OCI-LY3 (cell line): Measurements from ENCODE around the gene GTSE1.
"Not testable (repeated sequence)": the region's sequence is repeated elsewhere in the genome, so short reads cannot be mapped to it uniquely, and the experiment has no call there.

ENCODE experiments used
- H2AFZ ChIP-seq: fragments of 200-600, 300-600 bp; shearing (Covaris generic); 2 replicates; pipeline ENCODE4 v1.6.0; 2014; ENCODE audit warnings: antibody characterized with exemption, low read depth, low read length
- H3K27ac ChIP-seq: fragments of 200-600, 300-600 bp; sonication (generic); 2 replicates; pipeline ENCODE4 v1.5.1; 2014; ENCODE audit warnings: mild to moderate bottlenecking, low read length, moderate library complexity, mixed read lengths
- H3K27me3 ChIP-seq: fragments of 200-600, 300-600 bp; sonication (generic); 2 replicates; pipeline ENCODE4 v1.6.1; 2014; ENCODE audit warnings: low read depth, low read length, mixed read lengths
- H3K36me3 ChIP-seq: fragments of 200-600, 300-600 bp; sonication (generic); replicated peaks from 2 replicates; pipeline ENCODE3; 2014; ENCODE audit warnings: low read depth, low read length, mixed read lengths
- H3K4me1 ChIP-seq: fragments of 300-600, 200-600 bp; sonication (generic); 2 replicates; pipeline ENCODE4 v1.6.1; 2014; ENCODE audit warnings: low read length, mixed read lengths
- H3K4me2 ChIP-seq: fragments of 200-600, 300-600 bp; sonication (generic); 2 replicates; pipeline ENCODE4 v1.6.1; 2014; ENCODE audit warnings: low read length, mixed read lengths
- H3K4me3 ChIP-seq: fragments of 300-600, 200-600 bp; sonication (generic); 2 replicates; pipeline ENCODE4 v1.5.1; 2014; ENCODE audit warnings: antibody characterized with exemption, mild to moderate bottlenecking, low read length, moderate library complexity
- H3K79me2 ChIP-seq: fragments of 300-600, 200-600 bp; shearing (Covaris generic); 2 replicates; pipeline ENCODE4 v1.6.1; 2014; ENCODE audit warnings: mild to moderate bottlenecking, low read length, mixed read lengths
- H3K9ac ChIP-seq: fragments of 300-600, 200-600 bp; shearing (Covaris generic); 2 replicates; pipeline ENCODE4 v1.6.0; 2014; ENCODE audit warnings: mild to moderate bottlenecking, low read length, moderate library complexity
- H3K9me3 ChIP-seq: fragments of 200-600, 300-600 bp; shearing (Covaris generic); 2 replicates; pipeline ENCODE4 v1.6.1; 2014; ENCODE audit warnings: low read length, mixed read lengths; ENCODE audit not compliant: insufficient read depth
- H4K20me1 ChIP-seq: fragments of 200-600, 300-600 bp; sonication (generic); 2 replicates; pipeline ENCODE4 v1.6.1; 2016; ENCODE audit warnings: low read length, mixed read lengths; ENCODE audit not compliant: insufficient read depth
- EZH2phosphoT487 ChIP-seq: fragments of 200-600 bp; shearing (Covaris generic); IDR thresholded peaks from 2 replicates; pipeline ENCODE4 v1.6.1; 2018; ENCODE audit warnings: antibody characterized with exemption, mixed run types, low read depth
- TF ChIP-seq, protein P1 (sequence below): fragments of 200-600, 300-600 bp; sonication (generic); IDR thresholded peaks from 2 replicates; pipeline ENCODE4 v1.5.1; 2014; ENCODE audit warnings: antibody characterized with exemption, low read length, low read depth

The GTSE1 gene

DNA sequence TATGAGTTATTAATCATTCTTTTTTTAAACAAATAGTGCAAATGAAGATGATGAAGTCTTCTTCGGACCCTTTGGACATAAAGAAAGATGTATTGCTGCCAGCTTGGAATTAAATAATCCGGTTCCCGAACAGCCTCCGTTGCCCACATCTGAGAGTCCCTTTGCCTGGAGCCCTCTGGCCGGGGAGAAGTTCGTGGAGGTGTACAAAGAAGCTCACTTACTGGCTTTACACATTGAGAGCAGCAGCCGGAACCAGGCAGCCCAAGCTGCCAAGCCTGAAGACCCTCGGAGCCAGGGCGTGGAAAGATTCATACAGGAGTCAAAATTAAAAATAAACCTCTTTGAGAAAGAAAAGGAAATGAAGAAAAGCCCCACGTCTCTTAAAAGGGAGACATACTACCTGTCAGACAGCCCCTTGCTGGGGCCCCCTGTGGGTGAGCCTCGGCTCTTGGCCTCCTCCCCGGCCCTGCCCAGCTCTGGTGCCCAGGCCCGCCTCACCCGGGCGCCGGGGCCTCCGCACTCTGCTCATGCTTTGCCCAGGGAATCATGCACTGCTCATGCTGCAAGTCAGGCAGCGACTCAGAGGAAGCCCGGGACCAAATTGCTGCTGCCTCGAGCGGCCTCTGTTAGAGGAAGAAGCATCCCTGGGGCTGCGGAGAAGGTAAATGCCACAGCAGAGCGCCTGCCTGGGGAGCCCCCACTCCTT is 11.8 kb downstream of the GTSE1 start:
- no peak overlapping the region for H3K4me2 ChIP-seq
- no peaks in the 10 kb centered on the region for H3K27me3 ChIP-seq
- H3K36me3 ChIP-seq: peaks cover 53% of the 10 kb centered on the region
- peaks cover 72% of the 10 kb centered on the region for H3K79me2 ChIP-seq
- H2AFZ ChIP-seq: no peak overlapping the region
- H3K4me3 ChIP-seq: no peak overlapping the region
- no peaks in the 10 kb centered on the region for H3K9me3 ChIP-seq
- no peak overlapping the region for H3K9ac ChIP-seq
- TF ChIP-seq, protein P1, sequence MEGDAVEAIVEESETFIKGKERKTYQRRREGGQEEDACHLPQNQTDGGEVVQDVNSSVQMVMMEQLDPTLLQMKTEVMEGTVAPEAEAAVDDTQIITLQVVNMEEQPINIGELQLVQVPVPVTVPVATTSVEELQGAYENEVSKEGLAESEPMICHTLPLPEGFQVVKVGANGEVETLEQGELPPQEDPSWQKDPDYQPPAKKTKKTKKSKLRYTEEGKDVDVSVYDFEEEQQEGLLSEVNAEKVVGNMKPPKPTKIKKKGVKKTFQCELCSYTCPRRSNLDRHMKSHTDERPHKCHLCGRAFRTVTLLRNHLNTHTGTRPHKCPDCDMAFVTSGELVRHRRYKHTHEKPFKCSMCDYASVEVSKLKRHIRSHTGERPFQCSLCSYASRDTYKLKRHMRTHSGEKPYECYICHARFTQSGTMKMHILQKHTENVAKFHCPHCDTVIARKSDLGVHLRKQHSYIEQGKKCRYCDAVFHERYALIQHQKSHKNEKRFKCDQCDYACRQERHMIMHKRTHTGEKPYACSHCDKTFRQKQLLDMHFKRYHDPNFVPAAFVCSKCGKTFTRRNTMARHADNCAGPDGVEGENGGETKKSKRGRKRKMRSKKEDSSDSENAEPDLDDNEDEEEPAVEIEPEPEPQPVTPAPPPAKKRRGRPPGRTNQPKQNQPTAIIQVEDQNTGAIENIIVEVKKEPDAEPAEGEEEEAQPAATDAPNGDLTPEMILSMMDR: no peak
- no peak for TF ChIP-seq EZH2phosphoT487
- H3K4me1 ChIP-seq: no peaks in the 10 kb centered on the region
- no peak overlapping the region for H3K27ac ChIP-seq
- H4K20me1 ChIP-seq: peaks cover 10% of the 10 kb centered on the region

DNA sequence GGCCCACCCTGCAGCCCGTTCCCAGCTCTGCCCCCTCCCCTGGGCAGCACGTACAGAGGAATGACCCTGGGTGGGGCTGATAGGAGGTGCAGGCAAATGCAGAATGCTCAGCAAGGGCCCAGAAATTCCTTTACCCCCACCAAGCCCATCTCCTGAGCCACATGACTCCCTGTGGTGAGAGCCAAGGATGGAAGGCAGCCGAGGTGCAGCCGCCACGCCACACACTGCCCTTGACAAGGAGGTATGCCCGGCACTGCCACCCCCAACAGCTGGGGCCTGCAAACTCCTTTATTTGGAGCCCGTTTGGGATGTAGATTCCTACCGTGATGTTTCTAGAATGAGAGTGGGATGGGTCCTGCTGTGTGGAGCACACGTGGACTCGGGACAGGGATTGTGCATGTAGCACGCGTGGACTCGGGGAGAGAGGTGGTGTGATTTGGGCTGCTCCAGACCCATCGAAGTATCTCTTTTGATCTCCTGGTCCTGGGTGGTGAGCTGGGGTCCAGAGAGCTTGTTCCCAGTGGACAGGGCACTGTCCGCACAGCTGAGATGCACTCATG is 12.9 kb downstream of the GTSE1 start:
- Histone ChIP-seq H3K27me3 (no peaks in the 10 kb centered on the region), H3K27ac (no peak overlapping the region), H2AFZ (no peak overlapping the region), H3K79me2 (peaks cover 60% of the 10 kb centered on the region), H3K4me3 (no peak overlapping the region), H3K9ac (no peak overlapping the region), H4K20me1 (0 out of 2 replicates have a peak, but pooled peaks cover 7% of the 10 kb centered on the region), H3K4me1 (no peaks in the 10 kb centered on the region), H3K36me3 (peaks cover 51% of the 10 kb centered on the region), H3K4me2 (no peak overlapping the region), H3K9me3 (no peaks in the 10 kb centered on the region)
- TF ChIP-seq EZH2phosphoT487: no peak
- TF ChIP-seq, protein P1: no peak

DNA sequence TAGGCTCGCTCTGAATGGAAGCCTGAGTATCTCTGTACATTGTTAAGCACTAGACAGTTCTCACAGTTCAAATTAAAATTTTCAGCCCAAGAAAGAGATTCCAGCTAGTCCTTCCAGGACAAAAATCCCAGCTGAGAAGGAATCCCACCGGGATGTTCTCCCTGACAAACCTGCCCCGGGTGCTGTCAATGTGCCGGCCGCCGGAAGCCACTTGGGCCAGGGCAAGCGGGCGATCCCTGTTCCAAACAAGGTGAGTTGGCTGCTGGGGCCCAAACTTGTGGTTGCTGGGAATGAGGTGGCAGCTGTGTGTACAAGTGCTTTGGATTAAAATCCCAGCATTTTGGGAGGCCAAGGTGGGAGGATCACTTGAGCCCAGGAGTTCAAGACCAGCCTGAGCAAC is 15.4 kb downstream of the GTSE1 start:
- Histone ChIP-seq H3K4me3 (no peak overlapping the region), H3K4me2 (no peak overlapping the region), H3K4me1 (no peaks in the 10 kb centered on the region), H2AFZ (no peak overlapping the region), H3K36me3 (peaks cover 59% of the 10 kb centered on the region), H3K9ac (no peak overlapping the region), H3K9me3 (no peaks in the 10 kb centered on the region), H3K27me3 (no peaks in the 10 kb centered on the region), H4K20me1 (0 out of 2 replicates have a peak, but pooled peaks cover under 1% of the 10 kb centered on the region), H3K27ac (no peak overlapping the region), H3K79me2 (peaks cover 37% of the 10 kb centered on the region)
- TF ChIP-seq, protein P1: no peak
- no peak for TF ChIP-seq EZH2phosphoT487

DNA sequence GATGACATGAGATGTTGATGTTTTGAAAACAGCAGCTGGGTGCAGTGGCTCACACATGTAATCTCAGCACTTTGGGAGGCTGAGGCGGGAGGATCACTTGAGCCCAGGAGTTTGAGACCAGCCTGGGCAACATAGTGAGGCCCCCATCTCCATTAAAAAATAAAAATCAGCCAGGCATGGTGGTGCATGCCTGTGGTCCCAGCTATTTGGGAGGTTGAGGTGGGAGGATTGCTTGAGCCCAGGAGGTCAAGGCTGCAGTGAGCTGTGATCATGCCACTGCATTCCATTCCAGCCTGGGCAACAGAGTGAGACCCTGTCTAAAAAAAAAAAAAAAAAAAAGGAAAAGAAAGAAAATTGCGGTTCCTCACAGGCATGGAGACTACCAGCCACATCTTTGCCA is 16.2 kb downstream of the GTSE1 start:
- not testable (repeated sequence) for H3K4me1 ChIP-seq, H3K9me3 ChIP-seq, H3K9ac ChIP-seq, H3K4me3 ChIP-seq, H3K4me2 ChIP-seq, H3K27ac ChIP-seq, H4K20me1 ChIP-seq, H2AFZ ChIP-seq, H3K27me3 ChIP-seq
- Histone ChIP-seq H3K79me2 (peaks cover 38% of the 10 kb centered on the region), H3K36me3 (peaks cover 66% of the 10 kb centered on the region)
